K562 (cell line): ENCODE measurements around the gene ORAI1. TPM values are rescaled to one million over a fixed set of nuclear protein-coding genes. Genes with fewer than 3 reads are reported as not detected.
"Not testable (repeated sequence)": the region's sequence is repeated elsewhere in the genome, so short reads cannot be mapped to it uniquely, and the experiment has no call there.

ENCODE experiments used
- ATAC-seq: fragments of 200-7000 bp; cut with Tn5 transposase; 3 replicates; pipeline ENCODE4 v1.9.1; 2020; ENCODE audit warnings: moderate library complexity
- BruUV-seq: library from RNA; stranded (reverse); fragments of 400-500 nt; replicated peaks from 2 replicates; lab custom pipeline; 2021; lab: Mats Ljungman, UMichigan
- CTCF ChIA-PET: fragments of 300-600 bp; formaldehyde crosslinking; extraction: SDS; loops from one replicate; lab custom pipeline; 2021; ENCODE audit warnings: low intra/inter-chr PET ratio; lab: Yijun Ruan, JAX
- POLR2A ChIA-PET: fragments of 300-600, 350-650 bp; sonication (Branson Sonifier 250); formaldehyde crosslinking; extraction: SDS; loops from one replicate; lab custom pipeline; 2021; ENCODE audit warnings: antibody characterized with exemption, inconsistent platforms; lab: Yijun Ruan, JAX
- DNase-seq, 4 experiments: peaks; one replicate each; pipeline versions ENCODE4 v3.0.0 to v3.0.0-alpha.2; 2011 to 2018; ENCODE audit warnings: low spot score in 3 of 4, mixed read lengths in 3 of 4; ENCODE audit errors: extremely low read depth in 1 of 4
- FAIRE-seq: peaks from 2 replicates; lab custom pipeline; 2011; peaks lifted over from hg19 to GRCh38; lab: Jason Lieb, UNC
- H2AFZ ChIP-seq: 2 replicates; pipeline ENCODE4 v1.6.0; 2011; ENCODE audit warnings: low read depth, low read length, control low read depth, inconsistent platforms
- H3K27ac ChIP-seq: fragments of 200-600 bp; 3 replicates; pipeline ENCODE4 v1.8.0; 2011; ENCODE audit warnings: low read depth, mild to moderate bottlenecking, control low read depth, inconsistent platforms, low read length, moderate library complexity, mixed read lengths; ENCODE audit errors: extremely low read depth
- H3K27me3 ChIP-seq, 2 experiments: fragments of 300-600 bp in 1 of 2; 2 replicates in 1 of 2; 3 replicates in 1 of 2; pipeline versions ENCODE4 v1.6.0 to v1.8.0; 2011; ENCODE audit warnings: inconsistent platforms in 2 of 2, low read length in 2 of 2, mild to moderate bottlenecking in 1 of 2, mixed read lengths in 1 of 2, moderate library complexity in 1 of 2; ENCODE audit not compliant: control insufficient read depth in 2 of 2, insufficient read depth in 2 of 2
- H3K36me3 ChIP-seq: fragments of 300-600 bp; 3 replicates; pipeline ENCODE4 v1.8.0; 2011; ENCODE audit warnings: mild to moderate bottlenecking, low read length, inconsistent platforms; ENCODE audit not compliant: control insufficient read depth, insufficient read depth
- H3K4me1 ChIP-seq, 2 experiments: fragments of 200-600 bp in 1 of 2; replicated peaks in 1 of 2; 2 replicates in 1 of 2; 3 replicates in 1 of 2; pipeline versions ENCODE4 v1.5.1 to v1.8.0; 2011; ENCODE audit warnings: inconsistent platforms in 2 of 2, low read length in 2 of 2, mild to moderate bottlenecking in 1 of 2, mixed read lengths in 1 of 2, moderate library complexity in 1 of 2; ENCODE audit not compliant: control insufficient read depth in 2 of 2, insufficient read depth in 2 of 2
- H3K4me2 ChIP-seq: 2 replicates; pipeline ENCODE4 v1.6.1; 2011; ENCODE audit warnings: low read length, control low read depth, inconsistent platforms, mixed read lengths; ENCODE audit not compliant: insufficient read depth
- H3K4me3 ChIP-seq: fragments of 200-600 bp; sonication (generic), shearing (Covaris generic); 2 replicates; pipeline ENCODE4 v1.5.1; 2016; ENCODE audit warnings: control low read depth, inconsistent platforms
- H3K79me2 ChIP-seq: fragments of 200-600 bp; 3 replicates; pipeline ENCODE4 v1.8.0; 2011; ENCODE audit warnings: low read length, inconsistent platforms; ENCODE audit not compliant: control insufficient read depth, insufficient read depth
- H3K9ac ChIP-seq, 2 experiments: 2 replicates each; pipeline versions ENCODE4 v1.6.0 to v1.6.1; 2011; ENCODE audit warnings: low read depth in 2 of 2, low read length in 2 of 2, control low read depth in 1 of 2, inconsistent platforms in 1 of 2, mild to moderate bottlenecking in 1 of 2, mixed read lengths in 1 of 2; ENCODE audit not compliant: insufficient read depth in 1 of 2
- H3K9me1 ChIP-seq: one replicate; pipeline ENCODE4 v1.6.0; 2011; ENCODE audit warnings: inconsistent platforms, mild to moderate bottlenecking, low read length, moderate library complexity; ENCODE audit not compliant: control insufficient read depth, insufficient read depth
- H3K9me3 ChIP-seq: replicated peaks from 2 replicates; pipeline ENCODE4 v1.5.1; 2011; ENCODE audit warnings: low read depth, low read length, inconsistent platforms; ENCODE audit not compliant: control insufficient read depth, insufficient read depth
- H4K20me1 ChIP-seq: replicated peaks from 2 replicates; pipeline ENCODE4 v1.6.1; 2011; ENCODE audit warnings: low read length, inconsistent platforms, mixed read lengths; ENCODE audit not compliant: control insufficient read depth, insufficient read depth
- ADNP ChIP-seq: fragments of 200-800 bp; sonication (Bioruptor generic); IDR thresholded peaks from 2 replicates; pipeline ENCODE4 v1.6.1; 2016; ENCODE audit warnings: missing genetic modification characterization, missing compliant biosample characterization
- BCOR ChIP-seq: fragments of 450-650 bp; IDR thresholded peaks from 2 replicates; pipeline ENCODE4 v1.6.1; 2016
- EHMT2 ChIP-seq: fragments of 450-650 bp; IDR thresholded peaks from 2 replicates; pipeline ENCODE4 v1.6.1; 2018; ENCODE audit warnings: antibody characterized with exemption
- KDM1A ChIP-seq, 2 experiments: fragments of 450-650 bp; IDR thresholded peaks; 2 replicates each; pipeline ENCODE4 v1.6.1; 2016; ENCODE audit warnings: mild to moderate bottlenecking in 2 of 2
- RBM25 ChIP-seq: fragments of 200-400 bp; formaldehyde crosslinking; IDR thresholded peaks from 2 replicates; pipeline ENCODE4 v1.6.1; 2018; ENCODE audit warnings: low read length, low read depth, moderate library complexity; ENCODE audit not compliant: severe bottlenecking
- SMARCA5 ChIP-seq: fragments of 450-650 bp; IDR thresholded peaks from 2 replicates; pipeline ENCODE4 v1.6.1; 2016
- TSC22D4 ChIP-seq: fragments of 450-650 bp; IDR thresholded peaks from 2 replicates; pipeline ENCODE4 v1.6.1; 2016; ENCODE audit warnings: missing genetic modification characterization, missing biosample characterization, control low read depth
- WGBS: fragments of 100-300 bp; shearing (Covaris generic); methylation state at CpG from one replicate; pipeline ENCODE4 v1.1.6; 2016; ENCODE audit warnings: low coverage, mixed read lengths; ENCODE audit not compliant: insufficient coverage; ENCODE audit errors: missing lambda C conversion rate; 5-methylcytosine and 5-hydroxymethylcytosine counted together
- in situ Hi-C: fragments of 300-500 bp; cut with MboI; formaldehyde crosslinking; loops from 4 replicates; pipeline ENCODE4 v1.15.0; 2018; ENCODE audit warnings: inconsistent platforms, mixed read lengths
- intact Hi-C: fragments of 100-400 bp; cut with micrococcal nuclease; formaldehyde crosslinking; loops from 2 replicates; pipeline ENCODE4 v1.14.2; 2022
- polyA plus RNA-seq, 8 experiments: library from polyadenylated mRNA; depleted of rRNA in 4 of 8; stranded (reverse) in 5 of 8; unstranded in 3 of 8; fragments of >200 nt; fragmentation: Nextera tagmentation in 2 of 8; fragmentation: Illumina TruSeq in 1 of 8; extraction: Ambion mirVana in 2 of 8; extraction: Trizol in 1 of 8; gene quantifications; 2 replicates each; pipeline versions ENCODE4 v1.2.1 to v1.2.3, GENCODE V29; 2011 to 2014; ENCODE audit warnings: inconsistent platforms in 1 of 8, missing spikeins in 1 of 8
- total RNA-seq, 7 experiments: library from RNA; depleted of rRNA in 6 of 7; stranded (reverse); fragments of >200 nt in 6 of 7; fragmentation: Illumina TruSeq in 2 of 7; extraction: Trizol in 2 of 7; gene quantifications; 2 replicates each; pipeline versions ENCODE4 v1.2.1 to v1.2.3, GENCODE V29; 2011 to 2021; ENCODE audit warnings: low replicate concordance in 1 of 7

ORAI1 gene
- total and polyA plus RNA-seq, 9 of the 15 experiments (the other 6 are each of a cell fraction or from before 2014, with no cell fraction given), result 2.6 to 23.8 (median 9.3) TPM

DNA sequence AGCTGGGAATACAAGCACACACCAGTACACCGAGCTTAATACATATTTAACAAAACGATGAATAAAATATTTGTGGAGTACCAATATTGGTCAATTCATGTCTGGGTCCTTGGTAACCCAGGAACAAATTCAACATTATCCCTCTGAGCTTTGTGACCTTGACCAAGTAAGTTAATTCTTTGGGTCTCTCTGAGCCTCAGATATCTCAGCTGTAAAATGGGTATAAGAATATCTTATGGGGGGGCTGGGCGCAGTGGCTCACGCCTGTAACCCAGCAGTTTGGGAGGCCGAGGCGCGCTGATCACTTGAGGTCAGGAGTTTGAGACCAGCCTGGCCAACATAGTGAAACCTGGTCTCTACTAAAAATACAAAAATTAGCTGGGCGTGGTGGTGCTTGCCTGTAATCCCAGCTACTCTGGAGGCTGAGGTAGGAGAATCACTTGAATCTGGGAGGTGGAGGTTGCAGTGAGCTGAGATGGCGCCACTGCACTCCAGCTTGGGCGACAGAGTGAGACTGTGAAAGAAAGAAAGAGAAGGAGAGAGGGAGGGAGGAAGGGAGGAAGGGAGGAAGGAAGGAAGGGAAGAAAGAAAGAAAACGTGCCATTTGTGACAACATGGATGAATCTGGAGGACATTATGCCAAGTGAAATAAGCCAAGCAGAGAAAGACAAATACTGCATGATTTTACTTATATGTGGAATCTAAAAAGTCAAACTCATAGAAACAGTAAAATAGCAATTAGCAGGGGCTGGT lies 35.2 kb downstream of the ORAI1 start:
- H3K36me3 ChIP-seq, BruUV-seq, FAIRE-seq, H3K9me3 ChIP-seq, H4K20me1 ChIP-seq, H3K4me3 ChIP-seq, H3K9me1 ChIP-seq, CTCF ChIA-PET, H3K9ac ChIP-seq, H3K4me2 ChIP-seq, in situ Hi-C loops, DNase-seq, ATAC-seq, H3K27me3 ChIP-seq, H3K27ac ChIP-seq: not testable (repeated sequence)
- Histone ChIP-seq H3K79me2 (peaks cover 13% of the 10 kb centered on the region), H2AFZ (peak overlapping the region; percentile 51; the same call in 1 of the 2 replicates), H3K4me1 (peaks cover 32 to 43% of the 10 kb centered on the region in 2 experiments)
- WGBS, result 83% methylated on average over 11 of the region's 11 CpGs
- intact Hi-C loops, result loop anchor here (5.0 kb wide), 1 partner anchor 34 kb away; the partner anchor contains the start of gene ORAI1
- POLR2A ChIA-PET, result interaction anchor here (0.6 to 2.0 kb wide), 3 partner anchors 9 to 119 kb away, joined by 3 to 6 read pairs (median 3); no protein-coding TSS in a partner anchor
- TF ChIP-seq KDM1A (IDR thresholded peaks at IDR 0.05) (peak; percentile 58 to 74; a peak in 3 of 4 replicates), TSC22D4 (tag) (0 out of 2 replicates have a peak, but pooled peaks have one; percentile 66), EHMT2 (0 out of 2 replicates have a peak, but pooled peaks have one; percentile 14), RBM25 (peak; percentile 77), ADNP (peak; percentile 35; the same call in 1 of the 2 replicates), BCOR (peak; percentile 86), SMARCA5 (0 out of 2 replicates have a peak, but pooled peaks have one; percentile 23)
